Measurements from ENCODE around the gene ZFAND4. TPM values are rescaled to one million over a fixed set of nuclear protein-coding genes. Genes with fewer than 3 reads are reported as not detected.

Gene ZFAND4
- polyA plus RNA-seq, 1 donor (not counting 4 experiments of a cell fraction or from before 2014, with no cell fraction given) = 2.9 TPM

- Histone ChIP-seq H3K27ac (ENCODE audit: control insufficient read depth, insufficient read depth, low read length) (peak overlapping the region; percentile 21), H3K9me1 (ENCODE audit: control insufficient read depth, extremely low read depth, insufficient read depth, low read length) (no peaks in the 10 kb centered on the region), H3K27me3 (ENCODE audit: control insufficient read depth, extremely low read depth, insufficient read depth, low read length) (no peaks in the 10 kb centered on the region), H2AFZ (ENCODE audit: control insufficient read depth, low read length) (peak overlapping the region; percentile 90), H3K4me1 (ENCODE audit: control insufficient read depth, extremely low read depth, insufficient read depth, low read length) (peaks cover 9% of the 10 kb centered on the region), H3K9ac (ENCODE audit: control insufficient read depth, extremely low read depth, insufficient read depth, low read length) (peak overlapping the region; percentile 81), H4K20me1 (ENCODE audit: control insufficient read depth, extremely low read depth, insufficient read depth, low read length) (no peaks in the 10 kb centered on the region), H3K36me3 (ENCODE audit: control insufficient read depth in 2 of 2, extremely low read depth in 1 of 2, insufficient read depth in 2 of 2, low read length in 2 of 2) (no peaks in the 10 kb centered on the region), H3K4me3 (ENCODE audit: control insufficient read depth in 2 of 3, extremely low read depth in 1 of 3, insufficient read depth in 2 of 3, low read depth in 1 of 3, low read length in 3 of 3) (peak overlapping the region; percentile 63 to 85 (median 80)), H3K9me3 (ENCODE audit: control insufficient read depth, low read depth, low read length) (no peaks in the 10 kb centered on the region), H3K4me2 (ENCODE audit: control insufficient read depth, extremely low read depth, insufficient read depth, low read depth, low read length) (peak overlapping the region; percentile 92), H3K79me2 (ENCODE audit: control insufficient read depth, insufficient read depth, low read length) (no peaks in the 10 kb centered on the region)
- FAIRE-seq = peak; percentile 66
- TF ChIP-seq CTCF (optimal IDR thresholded peaks at IDR 0.05 in 1 of 3, IDR thresholded peaks at IDR 0.05 in 1 of 3, conservative IDR thresholded peaks at IDR 0.05 in 1 of 3; ENCODE audit: extremely low read depth in 1 of 3, insufficient read depth in 2 of 3, low read length in 3 of 3) (peak in 1 of 3 experiments; percentile 8), EZH2 (IDR thresholded peaks at IDR 0.05; ENCODE audit: low read length) (no peak)
- DNase-seq (ENCODE audit: low read depth, low spot score) = peak; percentile 60
- dilution Hi-C loops (cut with MboI; ENCODE audit: extremely low pct_ligation_motif_present, low sequenced_read_pairs) = no loop called here
Measured at GRCh38 chr10:45594276-45595157, 78.1 kb downstream of the ZFAND4 start.

- Histone ChIP-seq H3K27ac (ENCODE audit: control insufficient read depth, insufficient read depth, low read length) (peak overlapping the region; percentile 21), H3K4me1 (ENCODE audit: control insufficient read depth, extremely low read depth, insufficient read depth, low read length) (peaks cover 9% of the 10 kb centered on the region), H3K79me2 (ENCODE audit: control insufficient read depth, insufficient read depth, low read length) (no peaks in the 10 kb centered on the region), H2AFZ (ENCODE audit: control insufficient read depth, low read length) (peak overlapping the region; percentile 90), H3K36me3 (ENCODE audit: control insufficient read depth in 2 of 2, extremely low read depth in 1 of 2, insufficient read depth in 2 of 2, low read length in 2 of 2) (no peaks in the 10 kb centered on the region), H4K20me1 (ENCODE audit: control insufficient read depth, extremely low read depth, insufficient read depth, low read length) (no peaks in the 10 kb centered on the region), H3K9me1 (ENCODE audit: control insufficient read depth, extremely low read depth, insufficient read depth, low read length) (no peaks in the 10 kb centered on the region), H3K4me3 (ENCODE audit: control insufficient read depth in 2 of 3, extremely low read depth in 1 of 3, insufficient read depth in 2 of 3, low read depth in 1 of 3, low read length in 3 of 3) (peak overlapping the region; percentile 63 to 85 (median 80)), H3K27me3 (ENCODE audit: control insufficient read depth, extremely low read depth, insufficient read depth, low read length) (no peaks in the 10 kb centered on the region), H3K9ac (ENCODE audit: control insufficient read depth, extremely low read depth, insufficient read depth, low read length) (peak overlapping the region; percentile 81), H3K9me3 (ENCODE audit: control insufficient read depth, low read depth, low read length) (no peaks in the 10 kb centered on the region), H3K4me2 (ENCODE audit: control insufficient read depth, extremely low read depth, insufficient read depth, low read depth, low read length) (peak overlapping the region; percentile 77)
- dilution Hi-C loops (cut with MboI; ENCODE audit: extremely low pct_ligation_motif_present, low sequenced_read_pairs) = no loop called here
- FAIRE-seq = no peak
- TF ChIP-seq CTCF (optimal IDR thresholded peaks at IDR 0.05 in 1 of 3, IDR thresholded peaks at IDR 0.05 in 1 of 3, conservative IDR thresholded peaks at IDR 0.05 in 1 of 3; ENCODE audit: extremely low read depth in 1 of 3, insufficient read depth in 2 of 3, low read length in 3 of 3) (no peak), EZH2 (IDR thresholded peaks at IDR 0.05; ENCODE audit: low read length) (no peak)
- no peak for DNase-seq (ENCODE audit: low read depth, low spot score)
Measured at GRCh38 chr10:45593938-45594275, 78.7 kb downstream of the ZFAND4 start.
